Measurements from ENCODE around the gene MLLT1. TPM values are rescaled to one million over a fixed set of nuclear protein-coding genes. Genes with fewer than 3 reads are reported as not detected.

MLLT1 gene
- total RNA-seq, 1 experiment from 2014 or later: 55.0 TPM

GRCh38 chr19:6185835-6186834 lies 93.6 kb downstream of the MLLT1 start:
- no peaks in the 10 kb centered on the region for H3K79me2 ChIP-seq (ENCODE audit: insufficient read depth, low read length)

More at GRCh38 chr19:6185835-6186834, 93.6 kb downstream of the MLLT1 start:
- Histone ChIP-seq H3K27ac (ENCODE audit: low read depth, low read length) (no peak overlapping the region), H3K4me2 (ENCODE audit: low read length) (no peak overlapping the region), H3K9ac (ENCODE audit: low read length) (no peak overlapping the region), H3K9me3 (ENCODE audit: control insufficient read depth in 1 of 2, insufficient read depth in 1 of 2, low read depth in 1 of 2, low read length in 2 of 2) (peaks cover 0 to 6% of the 10 kb centered on the region in 2 experiments; a peak in 1 of 4 replicates), H3K4me3 (replicated peaks in 1 of 2; ENCODE audit: low read depth in 1 of 2, low read length in 2 of 2) (no peak overlapping the region), H2AFZ (ENCODE audit: low read depth, low read length, poor library complexity, severe bottlenecking) (no peak overlapping the region), H3K9me2 (ENCODE audit: insufficient read depth) (no peaks in the 10 kb centered on the region), H3K27me3 (ENCODE audit: insufficient read depth, low read length) (peaks cover 18% of the 10 kb centered on the region; the same call in 1 of the 2 replicates), H3K36me3 (ENCODE audit: control insufficient read depth in 1 of 2, insufficient read depth in 2 of 2, low read length in 2 of 2) (no peaks in the 10 kb centered on the region), H3K4me1 (ENCODE audit: control insufficient read depth in 1 of 2, insufficient read depth in 2 of 2, low read length in 2 of 2) (no peaks in the 10 kb centered on the region), H4K20me1 (ENCODE audit: insufficient read depth) (no peaks in the 10 kb centered on the region)
- TF ChIP-seq ZNF274 (IDR thresholded peaks at IDR 0.05; ENCODE audit: low read depth, low read length) (no peak), ELF1 (IDR thresholded peaks at IDR 0.05; ENCODE audit: borderline replicate concordance, low read depth) (no peak), POLR2A (IDR thresholded peaks at IDR 0.05; ENCODE audit: borderline replicate concordance, extremely low read depth, insufficient read depth, insufficient read length) (no peak), RAD21 (IDR thresholded peaks at IDR 0.05; ENCODE audit: low read depth) (no peak), REST (IDR thresholded peaks at IDR 0.05; ENCODE audit: low read depth) (no peak), POLR2AphosphoS5 (IDR thresholded peaks at IDR 0.05; ENCODE audit: low read depth, low read length) (no peak), ZBTB33 (IDR thresholded peaks at IDR 0.05; ENCODE audit: extremely low read depth, insufficient replicate concordance, low read length) (no peak)
- ChIA-PET CTCF (interaction anchor here (0.6 kb wide), 1 partner anchor 172 kb away, joined by 3 read pairs; no protein-coding TSS in a partner anchor), POLR2A (no interaction called here), RAD21 (ENCODE audit: low non-redundant PET in 1 of 2, low total read pairs in 2 of 2, uncharacterized antibody in 2 of 2, unreplicated experiment in 2 of 2) (no interaction called here)
- intact Hi-C loops (cut with micrococcal nuclease): no loop called here
- BruUV-seq (replicated peaks): no TSS peak
- DNase-seq (ENCODE audit: low read depth, low spot score) (no peak), ATAC-seq (no peak)
